IMR-90 (cell line): ENCODE results near the gene FAM186B. TPM values are rescaled to one million over a fixed set of nuclear protein-coding genes. Genes with fewer than 3 reads are reported as not detected.

ENCODE experiments used
- ATAC-seq: fragments of 200-7000 bp; cut with Tn5 transposase; 2 replicates; pipeline ENCODE4 v1.9.1; 2020; ENCODE audit warnings: low read depth, mild to moderate bottlenecking, moderate library complexity
- BruUV-seq: library from RNA; stranded (reverse); fragments of 400-500 nt; replicated peaks from 2 replicates; lab custom pipeline; 2021; lab: Mats Ljungman, UMichigan
- CTCF ChIA-PET: fragments of 300-600 bp; formaldehyde crosslinking; extraction: SDS; loops from one replicate; lab custom pipeline; 2021; ENCODE audit warnings: antibody characterized with exemption; lab: Yijun Ruan, JAX
- POLR2A ChIA-PET: fragments of 300-600 bp; sonication (Branson Sonifier 250); formaldehyde crosslinking; loops from one replicate; lab custom pipeline; 2022; ENCODE audit warnings: antibody characterized with exemption; ENCODE audit not compliant: unreplicated experiment; lab: Charles Lee
- DNase-seq: peaks from one replicate; pipeline ENCODE4 v3.0.0; 2013
- H2AFZ ChIP-seq: replicated peaks from 2 replicates; pipeline ENCODE3; 2013; ENCODE audit warnings: low read length, mild to moderate bottlenecking; ENCODE audit not compliant: poor library complexity
- H2AK5ac ChIP-seq: 2 replicates; pipeline ENCODE4 v1.6.1; 2013; ENCODE audit warnings: low read depth, low read length, inconsistent platforms
- H2AK9ac ChIP-seq: replicated peaks from 2 replicates; pipeline ENCODE3; 2013; ENCODE audit warnings: mild to moderate bottlenecking, low read depth, low read length, moderate library complexity; ENCODE audit not compliant: poor library complexity
- H2BK120ac ChIP-seq: 2 replicates; pipeline ENCODE4 v1.6.1; 2013; ENCODE audit warnings: low read depth, low read length, inconsistent platforms
- H2BK15ac ChIP-seq: 3 replicates; pipeline ENCODE4 v1.6.1; 2013; ENCODE audit warnings: low read depth, low read length, inconsistent platforms
- H2BK20ac ChIP-seq: 2 replicates; pipeline ENCODE4 v1.6.1; 2013; ENCODE audit warnings: low read depth, mild to moderate bottlenecking, inconsistent platforms, low read length, moderate library complexity
- H2BK5ac ChIP-seq: 2 replicates; pipeline ENCODE4 v1.6.1; 2013; ENCODE audit warnings: mild to moderate bottlenecking, low read depth, low read length, inconsistent platforms; ENCODE audit not compliant: poor library complexity, severe bottlenecking
- H3K14ac ChIP-seq: replicated peaks from 2 replicates; pipeline ENCODE4 v1.6.1; 2013; ENCODE audit warnings: low read depth, low read length, inconsistent platforms
- H3K18ac ChIP-seq: 2 replicates; pipeline ENCODE4 v1.6.1; 2013; ENCODE audit warnings: low read depth, low read length, control low read depth
- H3K23ac ChIP-seq: 2 replicates; pipeline ENCODE4 v1.6.1; 2013; ENCODE audit warnings: low read depth, low read length, inconsistent platforms
- H3K27ac ChIP-seq: 2 replicates; pipeline ENCODE4 v1.5.1; 2013; ENCODE audit warnings: mild to moderate bottlenecking, control low read depth, low read length; ENCODE audit not compliant: insufficient read depth
- H3K27me3 ChIP-seq: 2 replicates; pipeline ENCODE4 v1.6.1; 2013; ENCODE audit warnings: low read length; ENCODE audit not compliant: control insufficient read depth, insufficient read depth
- H3K36me3 ChIP-seq: 2 replicates; pipeline ENCODE4 v1.6.1; 2013; ENCODE audit warnings: low read length, mixed read lengths; ENCODE audit not compliant: control insufficient read depth, insufficient read depth
- H3K4ac ChIP-seq: 2 replicates; pipeline ENCODE4 v1.6.1; 2013; ENCODE audit warnings: low read depth, low read length, inconsistent platforms
- H3K4me1 ChIP-seq: 2 replicates; pipeline ENCODE4 v1.6.1; 2013; ENCODE audit warnings: low read length, mixed read lengths; ENCODE audit not compliant: control insufficient read depth, insufficient read depth
- H3K4me2 ChIP-seq: 2 replicates; pipeline ENCODE4 v1.6.1; 2013; ENCODE audit warnings: low read depth, mild to moderate bottlenecking, control low read depth, low read length, moderate library complexity
- H3K4me3 ChIP-seq: 2 replicates; pipeline ENCODE4 v1.5.1; 2013; ENCODE audit warnings: low read depth, mild to moderate bottlenecking, control low read depth, low read length, moderate library complexity; ENCODE audit not compliant: insufficient read depth
- H3K56ac ChIP-seq: 2 replicates; pipeline ENCODE4 v1.6.1; 2013; ENCODE audit warnings: low read length, inconsistent platforms; ENCODE audit not compliant: insufficient read depth; ENCODE audit errors: extremely low read depth
- H3K79me1 ChIP-seq, 2 experiments: 2 replicates each; pipeline ENCODE4 v1.6.1; 2013; ENCODE audit warnings: low read length in 2 of 2, inconsistent platforms in 1 of 2, low read depth in 1 of 2
- H3K9ac ChIP-seq: 2 replicates; pipeline ENCODE4 v1.6.1; 2013; ENCODE audit warnings: low read depth, low read length, control low read depth
- H3K9me1 ChIP-seq: 2 replicates; pipeline ENCODE4 v1.6.1; 2013; ENCODE audit warnings: low read length, inconsistent platforms; ENCODE audit not compliant: insufficient read depth
- H3K9me3 ChIP-seq: 2 replicates; pipeline ENCODE4 v1.6.1; 2013; ENCODE audit warnings: low read length; ENCODE audit not compliant: control insufficient read depth, insufficient read depth
- H4K20me1 ChIP-seq: 2 replicates; pipeline ENCODE4 v1.6.1; 2013; ENCODE audit warnings: low read length, inconsistent platforms; ENCODE audit not compliant: insufficient read depth
- H4K5ac ChIP-seq: 2 replicates; pipeline ENCODE4 v1.6.1; 2013; ENCODE audit warnings: mild to moderate bottlenecking, low read depth, low read length, control low read depth
- H4K8ac ChIP-seq, 2 experiments: 2 replicates each; pipeline ENCODE4 v1.6.1; 2013; ENCODE audit warnings: low read depth in 2 of 2, low read length in 2 of 2, control low read depth in 1 of 2, inconsistent platforms in 1 of 2
- H4K91ac ChIP-seq: 2 replicates; pipeline ENCODE4 v1.6.1; 2013; ENCODE audit warnings: low read depth, low read length, inconsistent platforms; ENCODE audit not compliant: insufficient read depth
- BHLHE40 ChIP-seq: fragments of 150-350 bp; IDR thresholded peaks from 2 replicates; pipeline ENCODE4 v1.6.1; 2016; ENCODE audit warnings: mild to moderate bottlenecking, low read depth, low read length
- CHD1 ChIP-seq: IDR thresholded peaks from 2 replicates; pipeline ENCODE4 v1.6.1; 2012; ENCODE audit warnings: low read depth, low read length, improper control_type of control experiment
- CTCF ChIP-seq: conservative IDR thresholded peaks from 2 replicates; pipeline ENCODE4 v1.5.1; 2012; ENCODE audit warnings: mild to moderate bottlenecking, low read depth, low read length, improper control_type of control experiment
- MAFK ChIP-seq: IDR thresholded peaks from 2 replicates; pipeline ENCODE4 v1.6.1; 2012; ENCODE audit warnings: low read depth, low read length, improper control_type of control experiment
- MAZ ChIP-seq: IDR thresholded peaks from 2 replicates; pipeline ENCODE4 v1.6.1; 2012; ENCODE audit warnings: low read depth, mild to moderate bottlenecking, low read length, improper control_type of control experiment, moderate library complexity, borderline replicate concordance
- MXI1 ChIP-seq: IDR thresholded peaks from 2 replicates; pipeline ENCODE4 v1.6.1; 2012; ENCODE audit warnings: low read depth, mild to moderate bottlenecking, low read length, moderate library complexity, borderline replicate concordance
- POLR2A ChIP-seq: IDR thresholded peaks from 2 replicates; pipeline ENCODE4 v1.6.1; 2012; ENCODE audit warnings: mild to moderate bottlenecking, low read depth, low read length
- RAD21 ChIP-seq: IDR thresholded peaks from 2 replicates; pipeline ENCODE4 v1.6.1; 2012; ENCODE audit warnings: low read length, improper control_type of control experiment
- RCOR1 ChIP-seq: IDR thresholded peaks from 2 replicates; pipeline ENCODE4 v1.6.1; 2012; ENCODE audit warnings: mild to moderate bottlenecking, low read length, improper control_type of control experiment; ENCODE audit not compliant: insufficient replicate concordance
- RFX5 ChIP-seq: IDR thresholded peaks from 2 replicates; pipeline ENCODE4 v1.8.0; 2012; ENCODE audit warnings: low read depth, mild to moderate bottlenecking, low read length, moderate library complexity
- SMC3 ChIP-seq: fragments of 150-350 bp; IDR thresholded peaks from 2 replicates; pipeline ENCODE4 v1.6.1; 2016; ENCODE audit warnings: low read depth, mild to moderate bottlenecking, antibody characterized with exemption, low read length, moderate library complexity
- USF2 ChIP-seq: fragments of 150-350 bp; IDR thresholded peaks from 2 replicates; pipeline ENCODE4 v1.6.1; 2017; ENCODE audit warnings: mild to moderate bottlenecking, antibody characterized with exemption, low read length, low read depth
- WGBS, 2 experiments: methylation state at CpG; one replicate each; pipeline versions ENCODE4 v1.1.5 to v1.1.7; 2013; ENCODE audit warnings: missing lambda C conversion rate in 2 of 2; ENCODE audit not compliant: insufficient read length in 1 of 2; ENCODE audit errors: extremely low coverage in 2 of 2; 5-methylcytosine and 5-hydroxymethylcytosine counted together
- dilution Hi-C: fragments of 300-500 bp; cut with HindIII; formaldehyde crosslinking; loops from one replicate; pipeline ENCODE4 v1.14.3; 2018; ENCODE audit warnings: low sequenced_read_pairs; ENCODE audit not compliant: unreplicated experiment
- in situ Hi-C: fragments of 300-500 bp; cut with MboI; formaldehyde crosslinking; loops from 3 replicates; pipeline ENCODE4 v1.14.3; 2019; ENCODE audit warnings: low sequenced_read_pairs, inconsistent platforms, mixed read lengths
- intact Hi-C: fragments of 100-400 bp; cut with micrococcal nuclease; formaldehyde crosslinking; loops from 2 replicates; pipeline ENCODE4 v1.10.0; 2022
- polyA plus RNA-seq, 3 experiments: library from polyadenylated mRNA; depleted of rRNA; stranded (reverse); fragments of >200 nt; gene quantifications; 2 replicates each; pipeline ENCODE4 v1.2.3, GENCODE V29; 2012; ENCODE audit warnings: low replicate concordance in 1 of 3
- total RNA-seq: library from RNA; depleted of rRNA; stranded (reverse); fragments of >200 nt; gene quantifications from 2 replicates; pipeline ENCODE4 v1.2.3, GENCODE V29; 2012

The FAM186B gene
- total and polyA plus RNA-seq, 2 of the 4 experiments (the other 2 are of a cell fraction) = 0.10 to 0.18 TPM

- TF ChIP-seq CHD1 (no peak), MAFK (no peak), MAZ (no peak), SMC3 (no peak), RAD21 (no peak), CTCF (no peak), USF2 (no peak), POLR2A (no peak), BHLHE40 (no peak), RCOR1 (no peak), RFX5 (no peak), MXI1 (no peak)
- H3K56ac ChIP-seq = no peak overlapping the region
- no peak for ATAC-seq
- no peak overlapping the region for H3K4me2 ChIP-seq
- no peak for DNase-seq
- H2AK9ac ChIP-seq = no peak overlapping the region
- H4K20me1 ChIP-seq = no peaks in the 10 kb centered on the region
- H2BK120ac ChIP-seq = no peak overlapping the region
- ChIA-PET POLR2A (no interaction called here), CTCF (no interaction called here)
- 0 out of 4 replicates have a peak, but pooled peaks cover 0 to 4% of the 10 kb centered on the region in 2 experiments for H3K79me1 ChIP-seq
- H3K18ac ChIP-seq = no peak overlapping the region
- dilution Hi-C loops = no loop called here
- WGBS, 2 experiments = 86% methylated on average over 4 of the region's 5 CpGs; no CpG with 5 or more reads in 1 of the 2 experiments
- H3K9ac ChIP-seq = no peak overlapping the region
- H4K8ac ChIP-seq = no peak overlapping the region
- H2BK5ac ChIP-seq = no peak overlapping the region
- no peak overlapping the region for H2BK15ac ChIP-seq
- H3K4me3 ChIP-seq = no peak overlapping the region
- H3K4me1 ChIP-seq = no peaks in the 10 kb centered on the region
- no peak overlapping the region for H2BK20ac ChIP-seq
- intact Hi-C loops = no loop called here
- no TSS peak for BruUV-seq
- no peak overlapping the region for H3K27ac ChIP-seq
- H4K5ac ChIP-seq = no peak overlapping the region
- H3K9me3 ChIP-seq = no peaks in the 10 kb centered on the region
- no peak overlapping the region for H3K14ac ChIP-seq
- no peak overlapping the region for H3K23ac ChIP-seq
- no peak overlapping the region for H4K91ac ChIP-seq
- H3K4ac ChIP-seq = no peak overlapping the region
- H3K9me1 ChIP-seq = 0 out of 2 replicates have a peak, but pooled peaks cover 4% of the 10 kb centered on the region
- H2AFZ ChIP-seq = no peak overlapping the region
- in situ Hi-C loops = no loop called here
- H2AK5ac ChIP-seq = no peak overlapping the region
- H3K36me3 ChIP-seq = peaks cover 75% of the 10 kb centered on the region
- H3K27me3 ChIP-seq = no peaks in the 10 kb centered on the region
Observed at GRCh38 chr12:49649892-49650291, 44.5 kb upstream of the FAM186B start.
